K562 (cell line): ENCODE measurements around the gene CYLD. TPM values are rescaled to one million over a fixed set of nuclear protein-coding genes. Genes with fewer than 3 reads are reported as not detected.

Source experiments
- polyA plus RNA-seq, 8 experiments: library from polyadenylated mRNA; depleted of rRNA in 4 of 8; stranded (reverse) in 5 of 8; unstranded in 3 of 8; fragments of >200 nt; fragmentation: Nextera tagmentation in 2 of 8; fragmentation: Illumina TruSeq in 1 of 8; extraction: Ambion mirVana in 2 of 8; extraction: Trizol in 1 of 8; gene quantifications; 2 replicates each; pipeline versions ENCODE4 v1.2.1 to v1.2.3, GENCODE V29; 2011 to 2014; ENCODE audit warnings: inconsistent platforms in 1 of 8, missing spikeins in 1 of 8
- total RNA-seq, 7 experiments: library from RNA; depleted of rRNA in 6 of 7; stranded (reverse); fragments of >200 nt in 6 of 7; fragmentation: Illumina TruSeq in 2 of 7; extraction: Trizol in 2 of 7; gene quantifications; 2 replicates each; pipeline versions ENCODE4 v1.2.1 to v1.2.3, GENCODE V29; 2011 to 2021; ENCODE audit warnings: low replicate concordance in 1 of 7
- TF ChIP-seq, protein P1 (sequence below): fragments of 200-600 bp; sonication (generic); IDR thresholded peaks from one replicate; pipeline ENCODE4 v1.6.1; 2012; ENCODE audit warnings: mild to moderate bottlenecking, low read depth, low read length, inconsistent platforms
- TF ChIP-seq, protein P2 (sequence below), 2 experiments: fragments of 450-650 bp in 1 of 2; sonication (generic) in 1 of 2; formaldehyde crosslinking in 1 of 2; IDR thresholded peaks in 1 of 2; conservative IDR thresholded peaks in 1 of 2; 2 replicates each; pipeline versions ENCODE4 v1.6.1 to v1.8.1; 2016 to 2023; ENCODE audit warnings: mild to moderate bottlenecking in 2 of 2, moderate library complexity in 2 of 2, inconsistent platforms in 1 of 2, missing genetic modification reagents in 1 of 2

The CYLD gene
- total and polyA plus RNA-seq, 9 of the 15 experiments (the other 6 are each of a cell fraction or from before 2014, with no cell fraction given): 3.4 to 7.4 (median 5.3) TPM

DNA sequence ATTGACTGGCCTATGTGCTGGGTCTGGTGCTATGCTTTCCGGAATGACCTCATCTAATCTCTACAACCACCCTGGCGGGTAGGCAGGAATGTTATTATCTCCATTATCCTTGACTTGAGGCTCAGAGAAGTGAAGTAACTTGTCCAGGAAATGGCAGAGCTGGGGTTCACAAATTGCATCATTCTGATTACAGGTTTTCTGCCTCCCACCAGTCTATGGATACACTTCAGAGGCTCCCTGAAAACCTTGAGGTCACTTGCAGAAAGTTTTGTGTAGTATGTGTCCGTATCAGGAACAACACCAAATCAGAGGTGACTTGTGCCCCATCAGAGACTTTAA is 29.4 kb upstream of the CYLD start (continued):
- TF ChIP-seq, protein P1, sequence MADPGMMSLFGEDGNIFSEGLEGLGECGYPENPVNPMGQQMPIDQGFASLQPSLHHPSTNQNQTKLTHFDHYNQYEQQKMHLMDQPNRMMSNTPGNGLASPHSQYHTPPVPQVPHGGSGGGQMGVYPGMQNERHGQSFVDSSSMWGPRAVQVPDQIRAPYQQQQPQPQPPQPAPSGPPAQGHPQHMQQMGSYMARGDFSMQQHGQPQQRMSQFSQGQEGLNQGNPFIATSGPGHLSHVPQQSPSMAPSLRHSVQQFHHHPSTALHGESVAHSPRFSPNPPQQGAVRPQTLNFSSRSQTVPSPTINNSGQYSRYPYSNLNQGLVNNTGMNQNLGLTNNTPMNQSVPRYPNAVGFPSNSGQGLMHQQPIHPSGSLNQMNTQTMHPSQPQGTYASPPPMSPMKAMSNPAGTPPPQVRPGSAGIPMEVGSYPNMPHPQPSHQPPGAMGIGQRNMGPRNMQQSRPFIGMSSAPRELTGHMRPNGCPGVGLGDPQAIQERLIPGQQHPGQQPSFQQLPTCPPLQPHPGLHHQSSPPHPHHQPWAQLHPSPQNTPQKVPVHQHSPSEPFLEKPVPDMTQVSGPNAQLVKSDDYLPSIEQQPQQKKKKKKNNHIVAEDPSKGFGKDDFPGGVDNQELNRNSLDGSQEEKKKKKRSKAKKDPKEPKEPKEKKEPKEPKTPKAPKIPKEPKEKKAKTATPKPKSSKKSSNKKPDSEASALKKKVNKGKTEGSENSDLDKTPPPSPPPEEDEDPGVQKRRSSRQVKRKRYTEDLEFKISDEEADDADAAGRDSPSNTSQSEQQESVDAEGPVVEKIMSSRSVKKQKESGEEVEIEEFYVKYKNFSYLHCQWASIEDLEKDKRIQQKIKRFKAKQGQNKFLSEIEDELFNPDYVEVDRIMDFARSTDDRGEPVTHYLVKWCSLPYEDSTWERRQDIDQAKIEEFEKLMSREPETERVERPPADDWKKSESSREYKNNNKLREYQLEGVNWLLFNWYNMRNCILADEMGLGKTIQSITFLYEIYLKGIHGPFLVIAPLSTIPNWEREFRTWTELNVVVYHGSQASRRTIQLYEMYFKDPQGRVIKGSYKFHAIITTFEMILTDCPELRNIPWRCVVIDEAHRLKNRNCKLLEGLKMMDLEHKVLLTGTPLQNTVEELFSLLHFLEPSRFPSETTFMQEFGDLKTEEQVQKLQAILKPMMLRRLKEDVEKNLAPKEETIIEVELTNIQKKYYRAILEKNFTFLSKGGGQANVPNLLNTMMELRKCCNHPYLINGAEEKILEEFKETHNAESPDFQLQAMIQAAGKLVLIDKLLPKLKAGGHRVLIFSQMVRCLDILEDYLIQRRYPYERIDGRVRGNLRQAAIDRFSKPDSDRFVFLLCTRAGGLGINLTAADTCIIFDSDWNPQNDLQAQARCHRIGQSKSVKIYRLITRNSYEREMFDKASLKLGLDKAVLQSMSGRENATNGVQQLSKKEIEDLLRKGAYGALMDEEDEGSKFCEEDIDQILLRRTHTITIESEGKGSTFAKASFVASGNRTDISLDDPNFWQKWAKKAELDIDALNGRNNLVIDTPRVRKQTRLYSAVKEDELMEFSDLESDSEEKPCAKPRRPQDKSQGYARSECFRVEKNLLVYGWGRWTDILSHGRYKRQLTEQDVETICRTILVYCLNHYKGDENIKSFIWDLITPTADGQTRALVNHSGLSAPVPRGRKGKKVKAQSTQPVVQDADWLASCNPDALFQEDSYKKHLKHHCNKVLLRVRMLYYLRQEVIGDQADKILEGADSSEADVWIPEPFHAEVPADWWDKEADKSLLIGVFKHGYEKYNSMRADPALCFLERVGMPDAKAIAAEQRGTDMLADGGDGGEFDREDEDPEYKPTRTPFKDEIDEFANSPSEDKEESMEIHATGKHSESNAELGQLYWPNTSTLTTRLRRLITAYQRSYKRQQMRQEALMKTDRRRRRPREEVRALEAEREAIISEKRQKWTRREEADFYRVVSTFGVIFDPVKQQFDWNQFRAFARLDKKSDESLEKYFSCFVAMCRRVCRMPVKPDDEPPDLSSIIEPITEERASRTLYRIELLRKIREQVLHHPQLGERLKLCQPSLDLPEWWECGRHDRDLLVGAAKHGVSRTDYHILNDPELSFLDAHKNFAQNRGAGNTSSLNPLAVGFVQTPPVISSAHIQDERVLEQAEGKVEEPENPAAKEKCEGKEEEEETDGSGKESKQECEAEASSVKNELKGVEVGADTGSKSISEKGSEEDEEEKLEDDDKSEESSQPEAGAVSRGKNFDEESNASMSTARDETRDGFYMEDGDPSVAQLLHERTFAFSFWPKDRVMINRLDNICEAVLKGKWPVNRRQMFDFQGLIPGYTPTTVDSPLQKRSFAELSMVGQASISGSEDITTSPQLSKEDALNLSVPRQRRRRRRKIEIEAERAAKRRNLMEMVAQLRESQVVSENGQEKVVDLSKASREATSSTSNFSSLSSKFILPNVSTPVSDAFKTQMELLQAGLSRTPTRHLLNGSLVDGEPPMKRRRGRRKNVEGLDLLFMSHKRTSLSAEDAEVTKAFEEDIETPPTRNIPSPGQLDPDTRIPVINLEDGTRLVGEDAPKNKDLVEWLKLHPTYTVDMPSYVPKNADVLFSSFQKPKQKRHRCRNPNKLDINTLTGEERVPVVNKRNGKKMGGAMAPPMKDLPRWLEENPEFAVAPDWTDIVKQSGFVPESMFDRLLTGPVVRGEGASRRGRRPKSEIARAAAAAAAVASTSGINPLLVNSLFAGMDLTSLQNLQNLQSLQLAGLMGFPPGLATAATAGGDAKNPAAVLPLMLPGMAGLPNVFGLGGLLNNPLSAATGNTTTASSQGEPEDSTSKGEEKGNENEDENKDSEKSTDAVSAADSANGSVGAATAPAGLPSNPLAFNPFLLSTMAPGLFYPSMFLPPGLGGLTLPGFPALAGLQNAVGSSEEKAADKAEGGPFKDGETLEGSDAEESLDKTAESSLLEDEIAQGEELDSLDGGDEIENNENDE: no peak
- TF ChIP-seq, protein P2, sequence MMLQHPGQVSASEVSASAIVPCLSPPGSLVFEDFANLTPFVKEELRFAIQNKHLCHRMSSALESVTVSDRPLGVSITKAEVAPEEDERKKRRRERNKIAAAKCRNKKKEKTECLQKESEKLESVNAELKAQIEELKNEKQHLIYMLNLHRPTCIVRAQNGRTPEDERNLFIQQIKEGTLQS (IDR thresholded peaks at IDR 0.05): peak; percentile 80; the same call in 1 of the 2 replicates
- TF ChIP-seq, protein P2 (CRISPR knock-in tag; conservative IDR thresholded peaks at IDR 0.05): no peak
